Neural cell (in vitro differentiated cells): ENCODE data around the gene SLC66A2.

Source experiments
- EP300 ChIP-seq: fragments of 450-650 bp; conservative IDR thresholded peaks from 2 replicates; pipeline ENCODE4 v1.6.1; 2014; ENCODE audit warnings: antibody characterized with exemption, mild to moderate bottlenecking, moderate library complexity; ENCODE audit not compliant: poor library complexity, severe bottlenecking
- EZH2 ChIP-seq: fragments of 200-600, 300-800 bp; shearing (Covaris generic), sonication (generic); IDR thresholded peaks from 2 replicates; pipeline ENCODE4 v1.6.1; 2014; ENCODE audit warnings: antibody characterized with exemption, low read length, borderline replicate concordance, mild to moderate bottlenecking; ENCODE audit not compliant: insufficient read depth, poor library complexity, severe bottlenecking
- POLR2AphosphoS5 ChIP-seq: IDR thresholded peaks from 2 replicates; pipeline ENCODE4 v1.6.1; 2012
- SMC3 ChIP-seq: fragments of 450-650 bp; conservative IDR thresholded peaks from 2 replicates; pipeline ENCODE4 v1.6.1; 2014; ENCODE audit warnings: antibody characterized with exemption, mild to moderate bottlenecking, moderate library complexity; ENCODE audit not compliant: poor library complexity
- TF ChIP-seq, protein P1 (sequence below): fragments of 450-650 bp; IDR thresholded peaks from 2 replicates; pipeline ENCODE4 v1.5.1; 2014; ENCODE audit warnings: antibody characterized with exemption, mild to moderate bottlenecking, moderate library complexity; ENCODE audit not compliant: poor library complexity, severe bottlenecking
- TF ChIP-seq, protein P2 (sequence below): IDR thresholded peaks from 2 replicates; pipeline ENCODE4 v1.6.1; 2012; ENCODE audit warnings: borderline replicate concordance

DNA sequence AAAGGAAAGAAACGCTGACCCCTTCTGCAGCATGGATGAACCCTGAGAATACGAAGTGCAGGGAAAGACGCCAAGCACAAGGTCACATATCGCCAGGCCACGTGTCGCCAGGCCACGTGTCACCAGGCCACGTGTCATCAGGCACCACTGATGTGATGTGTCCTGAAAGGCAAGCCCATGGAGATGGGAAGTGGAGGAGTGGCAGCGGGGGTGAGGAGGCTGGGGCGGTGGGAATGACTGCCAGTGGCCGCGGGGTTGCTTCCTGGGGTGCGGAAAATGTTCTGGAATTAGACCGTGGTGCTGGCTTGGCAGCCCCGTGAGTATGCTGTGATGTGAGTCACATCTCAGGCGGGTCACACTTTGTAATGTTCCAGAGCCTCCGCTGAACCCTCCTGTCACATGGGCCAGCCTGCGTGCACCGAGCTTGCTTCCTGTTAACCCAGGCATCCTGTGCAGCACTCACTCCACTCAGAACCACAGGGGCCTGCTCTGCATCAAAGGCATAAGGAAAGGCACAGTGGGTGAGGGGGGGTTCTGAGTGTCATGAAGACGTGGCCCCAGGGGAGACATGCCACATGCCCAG is 39.0 kb downstream of the SLC66A2 start:
- TF ChIP-seq POLR2AphosphoS5 (no peak), EZH2 (no peak), SMC3 (no peak), EP300 (no peak)
- TF ChIP-seq, protein P1, sequence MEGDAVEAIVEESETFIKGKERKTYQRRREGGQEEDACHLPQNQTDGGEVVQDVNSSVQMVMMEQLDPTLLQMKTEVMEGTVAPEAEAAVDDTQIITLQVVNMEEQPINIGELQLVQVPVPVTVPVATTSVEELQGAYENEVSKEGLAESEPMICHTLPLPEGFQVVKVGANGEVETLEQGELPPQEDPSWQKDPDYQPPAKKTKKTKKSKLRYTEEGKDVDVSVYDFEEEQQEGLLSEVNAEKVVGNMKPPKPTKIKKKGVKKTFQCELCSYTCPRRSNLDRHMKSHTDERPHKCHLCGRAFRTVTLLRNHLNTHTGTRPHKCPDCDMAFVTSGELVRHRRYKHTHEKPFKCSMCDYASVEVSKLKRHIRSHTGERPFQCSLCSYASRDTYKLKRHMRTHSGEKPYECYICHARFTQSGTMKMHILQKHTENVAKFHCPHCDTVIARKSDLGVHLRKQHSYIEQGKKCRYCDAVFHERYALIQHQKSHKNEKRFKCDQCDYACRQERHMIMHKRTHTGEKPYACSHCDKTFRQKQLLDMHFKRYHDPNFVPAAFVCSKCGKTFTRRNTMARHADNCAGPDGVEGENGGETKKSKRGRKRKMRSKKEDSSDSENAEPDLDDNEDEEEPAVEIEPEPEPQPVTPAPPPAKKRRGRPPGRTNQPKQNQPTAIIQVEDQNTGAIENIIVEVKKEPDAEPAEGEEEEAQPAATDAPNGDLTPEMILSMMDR = no peak
- TF ChIP-seq, protein P2, sequence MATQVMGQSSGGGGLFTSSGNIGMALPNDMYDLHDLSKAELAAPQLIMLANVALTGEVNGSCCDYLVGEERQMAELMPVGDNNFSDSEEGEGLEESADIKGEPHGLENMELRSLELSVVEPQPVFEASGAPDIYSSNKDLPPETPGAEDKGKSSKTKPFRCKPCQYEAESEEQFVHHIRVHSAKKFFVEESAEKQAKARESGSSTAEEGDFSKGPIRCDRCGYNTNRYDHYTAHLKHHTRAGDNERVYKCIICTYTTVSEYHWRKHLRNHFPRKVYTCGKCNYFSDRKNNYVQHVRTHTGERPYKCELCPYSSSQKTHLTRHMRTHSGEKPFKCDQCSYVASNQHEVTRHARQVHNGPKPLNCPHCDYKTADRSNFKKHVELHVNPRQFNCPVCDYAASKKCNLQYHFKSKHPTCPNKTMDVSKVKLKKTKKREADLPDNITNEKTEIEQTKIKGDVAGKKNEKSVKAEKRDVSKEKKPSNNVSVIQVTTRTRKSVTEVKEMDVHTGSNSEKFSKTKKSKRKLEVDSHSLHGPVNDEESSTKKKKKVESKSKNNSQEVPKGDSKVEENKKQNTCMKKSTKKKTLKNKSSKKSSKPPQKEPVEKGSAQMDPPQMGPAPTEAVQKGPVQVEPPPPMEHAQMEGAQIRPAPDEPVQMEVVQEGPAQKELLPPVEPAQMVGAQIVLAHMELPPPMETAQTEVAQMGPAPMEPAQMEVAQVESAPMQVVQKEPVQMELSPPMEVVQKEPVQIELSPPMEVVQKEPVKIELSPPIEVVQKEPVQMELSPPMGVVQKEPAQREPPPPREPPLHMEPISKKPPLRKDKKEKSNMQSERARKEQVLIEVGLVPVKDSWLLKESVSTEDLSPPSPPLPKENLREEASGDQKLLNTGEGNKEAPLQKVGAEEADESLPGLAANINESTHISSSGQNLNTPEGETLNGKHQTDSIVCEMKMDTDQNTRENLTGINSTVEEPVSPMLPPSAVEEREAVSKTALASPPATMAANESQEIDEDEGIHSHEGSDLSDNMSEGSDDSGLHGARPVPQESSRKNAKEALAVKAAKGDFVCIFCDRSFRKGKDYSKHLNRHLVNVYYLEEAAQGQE = no peak
